ENCODE measurements around the gene TWIST2.

GRCh38 chr2:238873841-238874240 lies 26.0 kb downstream of the TWIST2 start:
- TF ChIP-seq CTCF (IDR thresholded peaks at IDR 0.05; ENCODE audit: low read length) (no peak), EZH2 (optimal IDR thresholded peaks at IDR 0.05; ENCODE audit: low read depth, low read length) (no peak), EZH2phosphoT487 (IDR thresholded peaks at IDR 0.05; ENCODE audit: low read length) (no peak)
